Left lung (tissue), 10 donors: Measurements from ENCODE around the gene CFAP54. TPM values are rescaled to one million over a fixed set of nuclear protein-coding genes. Genes with fewer than 3 reads are reported as not detected.

ENCODE experiments used
- ATAC-seq: fragments of 200-7000 bp; cut with Tn5 transposase; one replicate; pipeline ENCODE4 v1.9.1; 2020; ENCODE audit warnings: moderate library complexity
- DNase-seq, 4 donors: peaks; one replicate each; pipeline ENCODE4 v3.0.0-alpha.2; 2013 to 2020
- H3K27ac ChIP-seq, 2 donors: fragments of 200-600 bp; sonication (generic) in 1 of 2; one replicate each; pipeline versions ENCODE4 v1.5.0 to v1.8.0; 2020 to 2021
- H3K27me3 ChIP-seq, 2 donors: fragments of 200-600 bp; sonication (generic) in 1 of 2; one replicate each; pipeline versions ENCODE4 v1.5.0 to v1.8.0; 2020 to 2021
- H3K36me3 ChIP-seq, 2 donors: fragments of 200-600 bp; sonication (generic) in 1 of 2; one replicate each; pipeline versions ENCODE4 v1.5.0 to v1.8.0; 2020 to 2021
- H3K4me1 ChIP-seq, 2 donors: fragments of 200-600 bp; one replicate each; pipeline ENCODE4 v1.8.0; 2021
- H3K4me3 ChIP-seq, 2 donors: fragments of 200-600 bp; sonication (generic) in 1 of 2; one replicate each; pipeline versions ENCODE4 v1.5.0 to v1.8.0; 2020 to 2021; ENCODE audit warnings: mild to moderate bottlenecking in 1 of 2
- H3K9me3 ChIP-seq, 2 donors: fragments of 200-600 bp; sonication (generic) in 1 of 2; one replicate each; pipeline versions ENCODE4 v1.5.0 to v1.8.0; 2020 to 2021
- intact Hi-C, 2 donors: fragments of 100-400 bp; cut with DNase I; formaldehyde crosslinking; loops; one replicate each; pipeline versions ENCODE4 v1.11.2 to v1.14.2; 2022
- polyA plus RNA-seq, 6 donors: library from polyadenylated mRNA; unstranded; fragments of 120-200 nt; gene quantifications; one replicate each; pipeline ENCODE4 v1.2.1, GENCODE V29; 2013; ENCODE audit not compliant: insufficient read length in 6 of 6
- total RNA-seq, 2 donors: library from RNA; stranded (reverse); fragmentation: NEBNext Ultra II Directional; extraction: Animal tissue kit (Norgen Biotek cat#: 25700); gene quantifications; one replicate each; pipeline ENCODE4 v1.2.1, GENCODE V29; 2021
- TF ChIP-seq, protein P1 (sequence below), 2 donors: fragments of 200-600 bp; sonication (generic) in 1 of 2; IDR thresholded peaks; one replicate each; pipeline versions ENCODE4 v1.5.0 to v1.8.0; 2021; ENCODE audit warnings: antibody characterized with exemption in 2 of 2
- donor health status: DM: no; HTN: yes; CAD: no.
- donor health status: DM: no; HTN: no; CAD: no.

CFAP54 gene
- total and polyA plus RNA-seq, 8 donors, result 1.1 to 3.7 (median 2.6) TPM

GRCh38 chr12:96478011-96478410 lies 11.4 kb upstream of the CFAP54 start:
- H3K4me1 ChIP-seq, result no peaks in the 10 kb centered on the region
- DNase-seq (no peak), ATAC-seq (no peak)
- H3K36me3 ChIP-seq, result no peaks in the 10 kb centered on the region
- TF ChIP-seq, protein P1, sequence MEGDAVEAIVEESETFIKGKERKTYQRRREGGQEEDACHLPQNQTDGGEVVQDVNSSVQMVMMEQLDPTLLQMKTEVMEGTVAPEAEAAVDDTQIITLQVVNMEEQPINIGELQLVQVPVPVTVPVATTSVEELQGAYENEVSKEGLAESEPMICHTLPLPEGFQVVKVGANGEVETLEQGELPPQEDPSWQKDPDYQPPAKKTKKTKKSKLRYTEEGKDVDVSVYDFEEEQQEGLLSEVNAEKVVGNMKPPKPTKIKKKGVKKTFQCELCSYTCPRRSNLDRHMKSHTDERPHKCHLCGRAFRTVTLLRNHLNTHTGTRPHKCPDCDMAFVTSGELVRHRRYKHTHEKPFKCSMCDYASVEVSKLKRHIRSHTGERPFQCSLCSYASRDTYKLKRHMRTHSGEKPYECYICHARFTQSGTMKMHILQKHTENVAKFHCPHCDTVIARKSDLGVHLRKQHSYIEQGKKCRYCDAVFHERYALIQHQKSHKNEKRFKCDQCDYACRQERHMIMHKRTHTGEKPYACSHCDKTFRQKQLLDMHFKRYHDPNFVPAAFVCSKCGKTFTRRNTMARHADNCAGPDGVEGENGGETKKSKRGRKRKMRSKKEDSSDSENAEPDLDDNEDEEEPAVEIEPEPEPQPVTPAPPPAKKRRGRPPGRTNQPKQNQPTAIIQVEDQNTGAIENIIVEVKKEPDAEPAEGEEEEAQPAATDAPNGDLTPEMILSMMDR (IDR thresholded peaks at IDR 0.05), result no peak
- H3K4me3 ChIP-seq, result no peak overlapping the region
- no peaks in the 10 kb centered on the region for H3K27me3 ChIP-seq
- no peak overlapping the region for H3K27ac ChIP-seq
- intact Hi-C loops, result no loop called here
- H3K9me3 ChIP-seq, result no peaks in the 10 kb centered on the region

- no peak for DNase-seq
- intact Hi-C loops, result no loop called here
- no peaks in the 10 kb centered on the region for H3K27me3 ChIP-seq
Observed at GRCh38 chr12:96482086-96482485, 7.3 kb upstream of the CFAP54 start.

GRCh38 chr12:96483116-96483515 lies 6.3 kb upstream of the CFAP54 start:
- TF ChIP-seq, protein P1 (IDR thresholded peaks at IDR 0.05), result no peak
- DNase-seq (no peak), ATAC-seq (no peak)
- Histone ChIP-seq H3K27ac (no peak overlapping the region), H3K4me3 (no peak overlapping the region), H3K27me3 (no peaks in the 10 kb centered on the region), H3K4me1 (no peaks in the 10 kb centered on the region), H3K9me3 (no peaks in the 10 kb centered on the region), H3K36me3 (no peaks in the 10 kb centered on the region)
- intact Hi-C loops, result no loop called here

More at GRCh38 chr12:96482086-96482485, 7.3 kb upstream of the CFAP54 start:
- no peak overlapping the region for H3K27ac ChIP-seq
- TF ChIP-seq, protein P1 (IDR thresholded peaks at IDR 0.05), result no peak
- no peaks in the 10 kb centered on the region for H3K36me3 ChIP-seq
- no peaks in the 10 kb centered on the region for H3K9me3 ChIP-seq
- ATAC-seq, result no peak
- no peaks in the 10 kb centered on the region for H3K4me1 ChIP-seq
- H3K4me3 ChIP-seq, result no peak overlapping the region

DNA sequence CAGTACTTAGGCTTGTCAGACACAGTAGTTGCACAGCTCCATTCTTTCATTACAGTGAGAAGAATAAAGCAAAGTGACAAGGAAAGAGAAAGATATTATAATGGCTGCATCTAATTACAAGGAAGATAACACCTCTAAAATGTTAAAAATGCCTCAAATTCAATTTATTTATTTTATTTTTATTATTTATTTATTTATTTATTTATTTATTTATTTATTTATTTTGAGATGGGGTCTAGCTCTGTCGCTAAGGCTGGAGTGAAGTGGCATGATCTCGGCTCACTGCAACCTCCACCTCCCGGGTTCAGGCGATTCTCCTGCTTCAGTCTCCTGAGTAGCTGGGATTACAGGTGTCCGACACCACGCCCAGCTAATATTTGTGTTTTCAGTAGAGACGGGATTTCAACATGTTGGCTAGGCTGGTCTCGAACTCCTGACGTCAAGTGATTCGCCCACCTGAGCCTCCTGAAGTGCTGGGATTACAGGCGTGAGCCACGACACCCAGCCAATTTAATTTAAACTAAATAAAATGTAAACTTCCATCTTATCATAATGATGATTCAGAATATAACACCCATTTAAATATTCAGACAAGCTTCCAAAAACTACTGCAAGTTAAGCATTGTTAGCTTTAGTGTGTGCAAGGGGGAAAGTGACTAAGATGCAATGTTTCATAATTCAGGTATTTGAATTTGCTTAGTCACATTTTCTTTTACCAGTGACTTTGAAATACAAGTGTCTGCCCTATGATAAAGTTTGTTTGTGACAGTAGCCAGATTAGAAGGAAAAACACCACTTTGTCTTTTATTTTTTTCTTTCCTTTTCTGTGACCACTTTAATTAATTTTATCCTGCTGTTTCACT lies 2.4 kb upstream of the CFAP54 start:
- ATAC-seq (no peak), DNase-seq (no peak)
- intact Hi-C loops, result no loop called here
- H3K27me3 ChIP-seq, result peaks cover 0 to 11% of the 10 kb centered on the region in 2 donors
- no peak overlapping the region for H3K27ac ChIP-seq
- TF ChIP-seq, protein P1 (IDR thresholded peaks at IDR 0.05), result no peak
- H3K4me3 ChIP-seq, result no peak overlapping the region
- H3K36me3 ChIP-seq, result no peaks in the 10 kb centered on the region
- H3K4me1 ChIP-seq, result peaks cover 3 to 12% of the 10 kb centered on the region in 2 donors
- H3K9me3 ChIP-seq, result no peaks in the 10 kb centered on the region

- Histone ChIP-seq H3K4me1 (peaks cover 3 to 12% of the 10 kb centered on the region in 2 donors), H3K27me3 (peaks cover 0 to 11% of the 10 kb centered on the region in 2 donors), H3K9me3 (no peaks in the 10 kb centered on the region), H3K36me3 (no peaks in the 10 kb centered on the region), H3K4me3 (no peak overlapping the region), H3K27ac (no peak overlapping the region)
- DNase-seq, result no peak
- intact Hi-C loops, result no loop called here
- no peak for ATAC-seq
- TF ChIP-seq, protein P1 (IDR thresholded peaks at IDR 0.05), result no peak
Observed at GRCh38 chr12:96487634-96488033, 1.7 kb upstream of the CFAP54 start.
